Endodermal cell (in vitro differentiated cells): ENCODE data around the gene ADGRG4. TPM values are rescaled to one million over a fixed set of nuclear protein-coding genes. Genes with fewer than 3 reads are reported as not detected.

Experiments used
- DNase-seq: peaks from one replicate; pipeline ENCODE4 v3.0.0-alpha.2; 2017
- H3K27ac ChIP-seq: 2 replicates; pipeline ENCODE4 v1.5.1; 2013; ENCODE audit warnings: mild to moderate bottlenecking, low read depth, low read length, moderate library complexity
- H3K27me3 ChIP-seq: 2 replicates; pipeline ENCODE4 v1.6.1; 2013; ENCODE audit warnings: mild to moderate bottlenecking, low read length, moderate library complexity; ENCODE audit not compliant: insufficient read depth, control insufficient read depth, poor library complexity, severe bottlenecking
- H3K36me3 ChIP-seq: 2 replicates; pipeline ENCODE4 v1.7.0; 2013; ENCODE audit warnings: mild to moderate bottlenecking, low read length, moderate library complexity; ENCODE audit not compliant: control insufficient read depth, insufficient read depth
- H3K4me1 ChIP-seq: one replicate; pipeline ENCODE4 v1.7.0; 2013; ENCODE audit warnings: low read length; ENCODE audit not compliant: control insufficient read depth, insufficient read depth
- H3K4me3 ChIP-seq: 2 replicates; pipeline ENCODE4 v1.5.1; 2013; ENCODE audit warnings: mild to moderate bottlenecking, low read length, moderate library complexity
- H3K9ac ChIP-seq: 2 replicates; pipeline ENCODE4 v1.6.1; 2013; ENCODE audit warnings: mild to moderate bottlenecking, low read length, moderate library complexity; ENCODE audit not compliant: poor library complexity, severe bottlenecking; ENCODE audit errors: extremely low read depth
- H3K9me3 ChIP-seq: 2 replicates; pipeline ENCODE4 v1.6.1; 2013; ENCODE audit warnings: mild to moderate bottlenecking, low read length, moderate library complexity; ENCODE audit not compliant: control insufficient read depth
- H3K27ac Mint-ChIP-seq: 2 replicates; pipeline ENCODE4 v1.8.0; 2020; ENCODE audit warnings: mixed read lengths
- H3K27me3 Mint-ChIP-seq: 2 replicates; pipeline ENCODE4 v1.8.0; 2021; ENCODE audit warnings: mild to moderate bottlenecking, mixed read lengths; ENCODE audit not compliant: insufficient read depth
- H3K36me3 Mint-ChIP-seq: 2 replicates; pipeline ENCODE4 v1.8.0; 2020; ENCODE audit warnings: low read depth, mixed read lengths
- H3K4me1 Mint-ChIP-seq: 2 replicates; pipeline ENCODE4 v1.8.0; 2020; ENCODE audit warnings: mixed read lengths
- H3K4me3 Mint-ChIP-seq: 2 replicates; pipeline ENCODE4 v1.8.0; 2020; ENCODE audit warnings: mild to moderate bottlenecking, moderate library complexity, mixed read lengths
- H3K9me3 Mint-ChIP-seq: 2 replicates; pipeline ENCODE4 v1.8.0; 2020; ENCODE audit warnings: mild to moderate bottlenecking, mixed read lengths
- WGBS, 2 experiments: methylation state at CpG; one replicate each; pipeline versions ENCODE4 v1.1.5 to v1.1.7; 2013; ENCODE audit warnings: missing lambda C conversion rate in 2 of 2, mixed read lengths in 1 of 2; ENCODE audit not compliant: insufficient coverage in 1 of 2, insufficient read length in 1 of 2; 5-methylcytosine and 5-hydroxymethylcytosine counted together
- total RNA-seq, 2 donors: library from RNA; stranded (reverse); fragmentation: NEBNext Ultra II Directional in 1 of 2; extraction: Animal tissue kit (Norgen Biotek cat#: 25700) in 1 of 2; gene quantifications; 2 replicates in 1 of 2; 3 replicates in 1 of 2; pipeline ENCODE4 v1.2.1, GENCODE V29; 2021
- TF ChIP-seq, protein P1 (sequence below): fragments of 200-600 bp; sonication (generic); conservative IDR thresholded peaks from 2 replicates; pipeline ENCODE4 v1.5.0; 2021; ENCODE audit warnings: antibody characterized with exemption, mild to moderate bottlenecking

Gene ADGRG4
- total RNA-seq, 2 donors from 2014 or later, result not detected

DNA sequence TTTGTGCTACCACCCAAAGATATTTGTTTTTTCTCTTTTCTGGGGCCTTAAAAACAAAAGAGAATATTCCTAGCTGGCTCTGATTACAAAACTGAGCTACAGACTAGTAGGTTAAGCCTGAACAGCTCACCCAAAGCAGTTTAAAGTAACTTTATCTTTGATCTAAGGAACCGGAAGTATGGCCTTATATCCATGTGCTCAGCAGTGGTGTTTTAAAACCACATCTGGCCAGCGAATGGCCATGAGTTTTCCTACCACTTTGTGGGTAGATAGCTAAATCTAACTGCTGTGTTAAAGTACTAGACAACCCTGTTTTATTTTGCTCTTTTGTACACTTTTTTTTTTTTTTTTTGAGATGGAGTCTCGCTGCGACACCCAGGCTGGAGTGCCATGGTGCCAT, 24.6 kb downstream of the ADGRG4 start:
- DNase-seq, result no peak
- Histone ChIP-seq H3K4me3 (no peak overlapping the region), H3K4me1 (no peaks in the 10 kb centered on the region), H3K27me3 (no peaks in the 10 kb centered on the region), H3K36me3 (no peaks in the 10 kb centered on the region), H3K9ac (no peak overlapping the region), H3K9me3 (no peaks in the 10 kb centered on the region), H3K27ac (no peak overlapping the region)
- 96% methylated on average over 4 of the region's 4 CpGs; no CpG with 5 or more reads in 1 of the 2 experiments for WGBS, 2 experiments
- TF ChIP-seq, protein P1, sequence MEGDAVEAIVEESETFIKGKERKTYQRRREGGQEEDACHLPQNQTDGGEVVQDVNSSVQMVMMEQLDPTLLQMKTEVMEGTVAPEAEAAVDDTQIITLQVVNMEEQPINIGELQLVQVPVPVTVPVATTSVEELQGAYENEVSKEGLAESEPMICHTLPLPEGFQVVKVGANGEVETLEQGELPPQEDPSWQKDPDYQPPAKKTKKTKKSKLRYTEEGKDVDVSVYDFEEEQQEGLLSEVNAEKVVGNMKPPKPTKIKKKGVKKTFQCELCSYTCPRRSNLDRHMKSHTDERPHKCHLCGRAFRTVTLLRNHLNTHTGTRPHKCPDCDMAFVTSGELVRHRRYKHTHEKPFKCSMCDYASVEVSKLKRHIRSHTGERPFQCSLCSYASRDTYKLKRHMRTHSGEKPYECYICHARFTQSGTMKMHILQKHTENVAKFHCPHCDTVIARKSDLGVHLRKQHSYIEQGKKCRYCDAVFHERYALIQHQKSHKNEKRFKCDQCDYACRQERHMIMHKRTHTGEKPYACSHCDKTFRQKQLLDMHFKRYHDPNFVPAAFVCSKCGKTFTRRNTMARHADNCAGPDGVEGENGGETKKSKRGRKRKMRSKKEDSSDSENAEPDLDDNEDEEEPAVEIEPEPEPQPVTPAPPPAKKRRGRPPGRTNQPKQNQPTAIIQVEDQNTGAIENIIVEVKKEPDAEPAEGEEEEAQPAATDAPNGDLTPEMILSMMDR, result no peak
- H3K27me3 Mint-ChIP-seq, result peaks cover 4% of the 10 kb centered on the region
- H3K4me1 Mint-ChIP-seq, result no peaks in the 10 kb centered on the region
- no peak overlapping the region for H3K27ac Mint-ChIP-seq
- H3K36me3 Mint-ChIP-seq, result no peaks in the 10 kb centered on the region
- H3K4me3 Mint-ChIP-seq, result no peak overlapping the region
- peaks cover 48% of the 10 kb centered on the region for H3K9me3 Mint-ChIP-seq

DNA sequence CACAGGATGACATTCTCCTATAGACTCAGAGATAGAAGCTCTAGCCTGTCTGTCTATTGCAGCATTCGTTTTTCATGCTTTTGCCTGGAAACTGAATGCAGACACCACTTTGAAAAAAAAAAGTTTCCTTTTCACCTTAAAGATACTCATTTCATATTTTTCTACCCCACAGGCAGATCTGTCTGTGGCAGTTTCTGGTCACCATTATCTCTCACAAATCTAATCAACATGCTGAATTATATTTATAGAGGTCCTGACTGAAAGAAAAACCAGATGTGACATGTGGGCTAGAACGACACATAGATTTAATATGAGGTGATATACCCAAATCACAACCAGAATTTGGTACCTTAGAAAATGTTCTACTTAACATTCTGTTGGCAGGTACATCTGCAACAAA, 28.2 kb downstream of the ADGRG4 start:
- Mint-ChIP-seq H3K27me3 (peaks cover 1% of the 10 kb centered on the region), H3K27ac (no peak overlapping the region), H3K4me1 (no peaks in the 10 kb centered on the region), H3K9me3 (peaks cover 28% of the 10 kb centered on the region), H3K36me3 (no peaks in the 10 kb centered on the region), H3K4me3 (no peak overlapping the region)
- no peaks in the 10 kb centered on the region for H3K36me3 ChIP-seq
- H3K27me3 ChIP-seq, result no peaks in the 10 kb centered on the region
- WGBS, 2 experiments, result 80 to 81% methylated on average over 1 of the region's 2 CpGs
- H3K4me1 ChIP-seq, result no peaks in the 10 kb centered on the region
- no peak for DNase-seq
- H3K27ac ChIP-seq, result no peak overlapping the region
- no peaks in the 10 kb centered on the region for H3K9me3 ChIP-seq
- H3K4me3 ChIP-seq, result no peak overlapping the region
- TF ChIP-seq, protein P1, result no peak
- H3K9ac ChIP-seq, result no peak overlapping the region

DNA sequence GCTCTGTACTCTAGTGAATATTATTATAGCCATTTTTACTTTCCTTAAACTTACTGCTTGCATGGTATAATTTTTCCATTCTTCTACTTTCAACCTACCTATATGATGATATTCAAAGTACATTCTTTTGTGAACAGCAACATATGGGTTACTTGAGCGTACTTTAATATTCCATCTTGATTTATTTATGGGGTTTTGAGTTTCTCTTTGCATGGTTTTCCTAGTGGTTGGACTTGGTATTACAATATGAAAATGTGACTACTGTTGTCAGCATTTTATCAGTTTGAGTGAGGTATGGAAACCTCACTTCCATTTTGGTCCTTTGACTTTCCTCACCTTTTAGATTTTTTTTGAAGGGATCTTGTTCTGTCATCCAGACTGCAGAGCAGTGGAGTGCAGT, 35.9 kb downstream of the ADGRG4 start:
- H3K4me3 ChIP-seq, result no peak overlapping the region
- no CpG with 5 or more reads among the region's 1 CpG for whole genome bisulfite sequencing, 2 experiments
- no peak overlapping the region for H3K4me3 Mint-ChIP-seq
- peaks cover 4% of the 10 kb centered on the region for H3K27me3 Mint-ChIP-seq
- H3K36me3 Mint-ChIP-seq, result no peaks in the 10 kb centered on the region
- peaks cover 34% of the 10 kb centered on the region for H3K9me3 Mint-ChIP-seq
- no peak for DNase-seq
- no peaks in the 10 kb centered on the region for H3K4me1 Mint-ChIP-seq
- H3K9me3 ChIP-seq, result no peaks in the 10 kb centered on the region
- TF ChIP-seq, protein P1, result peak; percentile 71
- no peak overlapping the region for H3K9ac ChIP-seq
- H3K36me3 ChIP-seq, result no peaks in the 10 kb centered on the region
- no peaks in the 10 kb centered on the region for H3K27me3 ChIP-seq
- H3K4me1 ChIP-seq, result no peaks in the 10 kb centered on the region
- H3K27ac Mint-ChIP-seq, result no peak overlapping the region
- no peak overlapping the region for H3K27ac ChIP-seq
